Stimulated activated CD8-positive, alpha-beta memory T cell treated with anti-CD3 and anti-CD28 coated beads, Interleukin-7, amount 100 ng/mL, for 24 hours (primary cell): ENCODE data around the gene RAPGEF4.

ENCODE experiments used
- DNase-seq: peaks from one replicate; pipeline ENCODE4 v3.0.0-alpha.2; 2020; ENCODE audit warnings: low read depth

Gene RAPGEF4

DNA sequence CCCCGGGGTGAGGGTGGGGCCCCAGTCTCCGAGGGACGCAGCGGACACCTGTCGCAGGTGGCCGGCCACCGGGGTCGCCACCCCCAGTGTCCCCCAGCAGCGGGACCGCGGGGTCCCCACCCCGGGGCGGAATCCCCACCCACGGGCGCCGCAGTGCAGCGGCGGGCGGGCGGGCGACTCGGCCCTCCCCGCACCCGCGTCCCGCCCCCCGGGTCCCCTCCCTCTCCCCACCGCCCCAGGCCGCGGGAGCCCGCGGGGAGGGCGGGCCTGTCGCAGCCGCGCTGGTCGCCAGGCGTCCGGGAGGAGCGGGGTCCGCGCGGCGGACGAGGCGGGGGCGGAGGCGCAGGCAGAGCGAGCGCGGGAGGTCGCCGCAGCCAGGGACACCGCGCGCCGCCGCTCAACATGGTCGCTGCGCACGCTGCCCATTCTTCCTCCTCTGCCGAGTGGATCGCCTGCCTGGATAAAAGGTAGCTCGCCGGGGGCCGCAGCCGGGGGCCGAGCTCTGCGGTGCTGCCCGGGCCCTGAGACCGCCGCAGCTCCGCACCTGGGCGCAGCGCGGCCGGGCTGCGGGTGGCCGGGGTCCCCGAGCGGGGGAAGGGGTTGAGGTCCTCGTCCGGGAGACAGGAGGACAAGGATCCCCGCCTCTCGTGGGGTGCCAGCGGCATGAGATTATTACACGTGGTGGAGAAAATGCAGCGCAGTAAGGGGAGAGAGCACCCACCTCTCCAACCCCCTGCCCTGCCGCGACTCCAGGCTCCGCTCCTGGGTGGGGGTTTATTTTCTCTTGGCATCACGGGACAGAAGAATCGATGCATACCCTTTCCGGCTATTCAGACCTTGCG lies at the start of gene RAPGEF4:
RAPGEF4 (plus strand) TSS at position 264 of the 842 bp plus-strand sequence; CDS start at position 403, 139 bp downstream.
- no peak for DNase-seq

DNA sequence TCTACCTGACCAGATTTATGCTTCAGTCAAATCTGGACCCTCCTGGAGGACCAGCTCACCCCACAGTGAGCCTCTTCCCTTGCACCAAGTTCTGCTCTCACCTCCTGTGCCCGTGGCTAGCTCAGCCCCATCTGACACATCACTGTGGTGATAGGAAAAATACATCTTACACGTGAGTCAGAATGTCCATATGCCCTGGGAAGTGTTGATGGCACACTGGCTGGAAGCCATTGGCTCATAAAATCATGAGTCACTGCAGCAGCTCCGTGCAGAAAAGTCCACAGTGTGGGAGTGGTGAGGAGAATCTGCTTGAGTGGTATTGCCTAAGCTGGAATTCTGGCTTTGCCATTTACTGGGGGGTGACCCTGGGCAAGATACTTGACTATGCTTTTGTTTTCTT lies 42.6 kb upstream of the RAPGEF4 start:
- no peak for DNase-seq

- DNase-seq = no peak
Observed at GRCh38 chr2:172693529-172694455, 41.9 kb upstream of the RAPGEF4 start.

DNA sequence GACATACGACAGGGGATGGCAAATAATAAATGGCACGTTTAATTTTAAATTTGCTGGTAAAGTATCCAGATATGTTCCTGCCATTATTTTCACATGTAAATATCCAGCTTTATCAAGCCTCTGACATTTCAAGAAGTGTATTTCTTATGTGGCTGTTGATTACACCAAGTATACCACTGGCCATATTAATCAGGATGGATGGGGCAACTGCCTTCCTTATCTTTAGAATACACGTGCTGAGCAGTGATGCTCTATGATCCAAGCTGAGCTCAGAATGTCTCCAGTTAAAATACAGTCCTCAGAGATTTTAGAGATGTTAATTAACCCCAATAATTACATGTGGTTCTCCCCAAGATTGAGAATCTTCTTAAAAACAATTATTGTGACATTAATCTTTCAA lies 38.3 kb upstream of the RAPGEF4 start:
- no peak for DNase-seq

- DNase-seq = no peak
Observed at GRCh38 chr2:172698041-172698863, 37.4 kb upstream of the RAPGEF4 start.

- DNase-seq = no peak
Observed at GRCh38 chr2:172701250-172701649, 34.4 kb upstream of the RAPGEF4 start.

DNA sequence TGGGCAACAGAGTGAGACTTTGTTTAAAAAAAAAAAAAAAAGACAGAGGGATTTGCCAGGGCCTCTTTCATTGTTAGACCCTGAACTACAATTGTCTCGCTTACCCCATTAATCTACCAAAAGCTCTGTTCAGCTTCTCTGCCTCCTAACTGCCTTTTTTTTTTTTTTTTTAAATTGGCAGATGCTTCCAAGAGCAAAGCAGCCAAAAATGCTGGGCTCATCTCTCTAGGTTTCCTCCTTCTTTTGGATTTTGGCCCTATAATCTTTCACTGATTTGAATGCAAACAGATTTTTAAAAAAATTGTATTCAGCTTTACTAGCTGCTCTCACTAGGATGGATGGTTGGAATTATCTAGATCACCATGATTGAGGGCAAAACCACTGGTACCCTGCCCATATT lies 33.2 kb upstream of the RAPGEF4 start:
- no peak for DNase-seq

DNA sequence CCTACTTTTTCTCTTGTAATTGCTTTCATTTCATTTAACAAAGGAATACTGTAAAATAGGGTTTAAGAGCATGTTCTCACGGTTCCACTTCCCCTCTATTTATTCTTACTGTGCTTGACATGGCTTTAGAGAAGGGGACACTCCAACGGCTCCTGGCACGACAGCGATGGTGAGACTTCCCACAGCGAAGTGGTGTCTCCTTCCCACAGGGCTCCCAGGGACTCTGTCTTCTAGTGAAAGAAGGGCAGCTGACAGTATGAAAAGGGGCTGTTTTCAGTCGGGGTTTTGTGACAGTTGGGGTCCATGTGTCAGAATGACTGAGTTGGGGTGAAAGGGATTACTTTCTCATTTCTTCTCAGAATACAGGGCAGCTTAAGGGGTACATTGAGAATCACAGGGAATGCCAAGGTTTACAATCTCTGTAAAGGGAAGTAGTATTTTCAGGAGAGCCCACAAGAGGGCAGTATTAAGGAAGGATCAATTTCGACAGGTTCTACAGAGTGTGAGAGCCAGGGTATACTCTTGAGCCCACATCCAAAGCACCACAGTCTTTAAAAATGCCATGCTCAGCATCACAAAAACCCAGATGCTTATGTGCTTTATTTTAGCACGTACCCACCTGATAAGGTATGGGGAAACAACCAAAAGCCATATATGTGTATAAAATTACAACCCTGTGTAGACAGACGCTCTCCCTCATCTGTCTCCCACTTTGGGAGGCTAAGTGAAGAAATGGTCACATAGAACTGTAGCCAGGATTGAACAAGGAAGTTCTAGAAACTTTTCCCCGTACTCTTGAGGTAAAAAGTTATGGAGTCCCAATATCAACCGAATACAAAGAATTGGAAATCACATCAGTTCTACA lies 31.3 kb upstream of the RAPGEF4 start:
- no peak for DNase-seq

- DNase-seq = no peak
Observed at GRCh38 chr2:172705352-172705751, 30.3 kb upstream of the RAPGEF4 start.

GRCh38 chr2:172708247-172708646 lies 27.4 kb upstream of the RAPGEF4 start:
- DNase-seq = no peak

GRCh38 chr2:172709566-172710291 lies 25.9 kb upstream of the RAPGEF4 start:
- no peak for DNase-seq

GRCh38 chr2:172710584-172711047 lies 25.0 kb upstream of the RAPGEF4 start:
- no peak for DNase-seq

DNA sequence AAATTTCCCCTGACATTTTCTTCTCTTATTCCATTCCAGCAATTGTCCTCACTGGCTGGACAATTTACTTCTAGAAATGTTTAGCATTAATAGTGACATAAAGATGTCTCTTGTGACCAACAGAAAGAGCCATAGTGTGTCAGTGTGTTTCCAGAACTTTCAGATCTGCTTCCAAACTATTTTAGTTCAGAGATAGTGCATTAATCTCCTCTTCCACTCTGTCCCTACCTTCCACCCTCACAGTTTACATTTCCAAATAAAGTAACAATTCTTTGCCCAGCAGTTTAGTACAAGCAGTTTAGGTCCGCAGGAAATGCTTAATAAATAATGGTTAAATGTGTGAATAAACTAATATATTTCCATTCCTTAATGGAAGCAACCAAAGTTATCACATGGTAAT lies 24.5 kb upstream of the RAPGEF4 start:
- DNase-seq = no peak

- no peak for DNase-seq
Observed at GRCh38 chr2:172712251-172712650, 23.4 kb upstream of the RAPGEF4 start.

- no peak for DNase-seq
Observed at GRCh38 chr2:172713365-172713875, 22.2 kb upstream of the RAPGEF4 start.

GRCh38 chr2:172722481-172722880 lies 13.2 kb upstream of the RAPGEF4 start:
- DNase-seq = no peak

GRCh38 chr2:172723286-172723685 lies 12.4 kb upstream of the RAPGEF4 start:
- DNase-seq = no peak

- DNase-seq = no peak
Observed at GRCh38 chr2:172724724-172725123, 10.9 kb upstream of the RAPGEF4 start.

DNA sequence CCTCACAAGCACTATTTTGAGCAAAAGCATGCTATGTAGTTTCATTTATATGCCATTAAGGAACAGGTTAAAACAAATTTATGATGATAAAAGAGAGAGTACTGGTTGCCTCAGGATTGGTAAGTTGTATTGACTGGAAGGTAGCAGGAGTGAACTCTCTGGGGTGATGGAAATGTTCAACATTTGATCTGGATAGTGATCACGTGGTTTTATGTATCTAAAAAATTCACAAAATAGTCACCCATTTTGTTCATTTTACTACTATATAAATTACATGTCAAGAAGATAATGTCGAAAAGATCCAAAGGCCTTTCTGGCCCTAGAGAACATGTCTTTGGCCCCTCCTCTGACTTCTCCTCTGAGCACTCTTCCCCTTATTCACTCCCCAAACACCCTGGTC lies 10.4 kb upstream of the RAPGEF4 start:
- DNase-seq = no peak

DNA sequence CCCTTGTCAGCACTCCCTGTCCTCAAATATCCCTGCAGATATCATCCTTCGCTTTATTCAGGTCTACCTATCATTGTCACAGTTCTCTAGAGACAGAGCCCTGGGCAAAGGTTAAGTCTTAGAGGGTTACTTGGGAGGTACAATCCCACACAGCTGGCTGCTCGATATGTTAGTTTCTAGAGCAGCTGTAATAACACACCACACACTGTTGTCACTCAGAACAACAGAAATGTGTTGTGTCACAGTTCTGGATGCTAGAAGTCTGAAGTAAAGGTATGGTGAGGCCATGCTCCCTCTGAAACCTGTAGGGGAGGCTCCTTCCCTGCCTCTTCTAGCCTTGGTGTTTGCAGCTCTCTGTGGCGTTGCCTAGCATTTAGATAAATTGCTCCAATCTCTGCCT lies 9.9 kb upstream of the RAPGEF4 start:
- DNase-seq = no peak
